Kasumi-1 (cell line): Measurements from ENCODE around the gene FAM168A.

Experiments
- DNase-seq, 2 experiments: peaks; one replicate each; lab custom pipeline; 2025; lab: John Stamatoyannopoulos, UW

FAM168A gene

GRCh38 chr11:73556966-73557365 is 40.9 kb downstream of the FAM168A start:
- no peak for DNase-seq

- DNase-seq, result no peak
Measured at GRCh38 chr11:73555615-73556014, 42.3 kb downstream of the FAM168A start.

DNA sequence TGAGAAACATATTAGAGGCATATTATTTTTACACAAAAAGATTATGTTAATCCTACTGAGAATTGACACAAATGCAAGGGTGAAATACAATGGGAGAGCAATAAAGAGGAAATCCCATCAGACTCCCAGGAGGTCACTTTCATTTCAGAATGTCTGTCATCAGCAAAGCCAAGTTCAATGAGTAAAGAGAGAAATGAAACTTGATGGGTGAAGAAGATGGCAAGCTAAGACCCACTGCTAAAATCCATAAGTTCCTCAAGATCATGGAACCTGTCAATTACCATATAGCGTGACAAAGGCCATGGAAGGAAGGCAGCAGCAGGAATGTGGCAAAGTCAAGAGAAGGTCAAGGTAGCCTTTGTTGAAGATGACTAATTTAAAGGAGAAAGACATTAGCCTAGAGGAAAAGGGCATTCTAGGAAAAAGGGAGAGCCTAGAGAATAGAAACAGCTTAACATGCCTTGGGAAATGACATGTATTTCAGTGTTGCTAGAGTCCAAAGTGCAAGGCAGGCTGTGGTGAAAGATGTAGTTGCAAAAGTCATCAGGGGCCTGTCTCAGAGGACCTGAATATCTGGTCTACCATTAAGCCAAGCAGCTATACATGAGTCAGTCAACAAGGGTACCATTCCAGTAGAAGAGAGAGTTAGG is 43.1 kb downstream of the FAM168A start:
- no peak for DNase-seq

DNA sequence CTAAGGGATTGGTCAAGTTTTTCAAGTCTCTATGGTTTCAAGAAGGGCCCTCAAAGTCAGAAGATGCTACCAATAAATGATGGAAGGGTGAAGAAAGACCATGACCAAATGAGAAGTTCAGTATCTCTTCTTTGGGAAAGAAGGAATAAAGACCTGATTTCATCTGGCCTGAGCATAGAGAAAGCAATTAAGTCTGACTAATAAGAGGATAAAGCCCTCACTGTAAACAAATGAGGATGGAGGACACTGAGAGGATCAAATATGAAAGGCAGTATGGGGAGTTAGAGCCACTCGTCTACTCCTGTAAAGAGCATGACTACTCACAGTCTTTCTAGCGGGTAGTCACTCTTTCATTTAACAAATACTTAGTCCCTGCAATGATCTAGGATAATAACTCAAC is 44.6 kb downstream of the FAM168A start:
- DNase-seq, result no peak

DNA sequence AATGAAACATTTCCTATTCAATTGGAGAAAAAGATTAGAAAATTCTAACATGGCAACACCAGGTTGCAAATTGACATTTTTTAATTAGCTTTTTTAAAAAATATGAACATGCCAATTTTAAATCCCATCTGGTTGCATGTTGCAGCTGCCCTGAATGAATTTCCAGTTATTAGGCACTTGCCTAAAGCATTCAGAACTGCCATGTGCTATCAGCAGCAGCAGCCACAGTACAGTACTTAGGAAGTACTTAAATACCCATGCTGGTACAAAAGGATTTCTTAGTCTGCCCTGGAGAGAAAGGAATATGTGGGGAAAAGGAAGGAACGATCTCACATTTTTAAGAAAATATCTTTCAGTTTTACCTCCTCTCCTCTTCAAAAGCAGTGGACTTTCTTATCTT is 46.2 kb downstream of the FAM168A start:
- DNase-seq, result no peak

- no peak for DNase-seq
Measured at GRCh38 chr11:73549376-73549775, 48.5 kb downstream of the FAM168A start.

- DNase-seq, result no peak
Measured at GRCh38 chr11:73547706-73548595, 50.0 kb downstream of the FAM168A start.

GRCh38 chr11:73542175-73542574 is 55.7 kb downstream of the FAM168A start:
- DNase-seq, result no peak

DNA sequence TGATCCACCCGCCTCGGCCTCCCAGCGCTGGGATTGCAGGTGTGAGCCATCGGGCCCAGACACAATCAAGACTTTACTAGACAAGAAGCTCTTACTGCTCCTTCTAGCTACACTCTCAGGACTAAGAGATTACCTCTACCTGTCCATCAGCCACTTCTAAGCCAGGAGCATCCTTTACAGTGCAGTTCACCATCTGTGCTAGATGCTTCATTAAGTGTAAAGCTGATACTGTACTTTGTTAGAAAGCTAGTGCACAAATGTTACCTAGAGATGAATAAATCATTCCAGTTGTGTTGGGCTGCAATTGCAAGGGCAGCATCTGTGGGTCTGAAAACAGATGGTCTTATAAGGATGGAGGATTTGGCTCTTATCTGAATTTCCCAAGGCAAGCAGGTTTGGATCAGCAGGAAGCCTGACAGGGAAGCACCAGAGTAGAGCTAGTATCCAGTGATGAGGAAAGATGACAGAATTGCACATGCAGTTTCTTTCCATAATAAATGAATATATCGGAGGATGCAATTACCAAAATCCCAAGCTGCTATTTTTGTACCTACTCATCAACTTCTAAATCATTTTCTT is 58.3 kb downstream of the FAM168A start:
- no peak for DNase-seq

GRCh38 chr11:73538381-73538872 is 59.5 kb downstream of the FAM168A start:
- DNase-seq, result peak; percentile 79 to 85

- DNase-seq, result no peak
Measured at GRCh38 chr11:73537969-73538368, 59.9 kb downstream of the FAM168A start.

DNA sequence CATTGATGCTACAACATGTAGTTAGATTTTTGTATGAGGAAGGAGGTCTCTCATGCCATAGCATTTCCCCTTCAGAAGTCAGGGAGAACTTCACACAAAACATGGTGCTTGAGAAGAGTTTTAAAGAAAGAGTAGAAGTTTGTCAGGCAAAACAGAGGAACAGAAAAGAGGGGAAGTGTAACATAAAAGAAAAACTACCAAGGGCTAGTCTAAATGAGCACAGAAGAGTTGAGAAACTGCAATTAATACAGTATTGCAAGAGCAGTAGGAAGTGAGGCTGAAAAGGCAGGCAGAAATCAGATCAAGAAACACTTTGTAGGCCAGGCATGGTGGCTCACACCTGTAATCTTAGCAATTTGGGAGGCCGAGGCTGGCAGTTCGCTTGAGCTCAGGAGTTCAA is 61.0 kb downstream of the FAM168A start:
- no peak for DNase-seq

DNA sequence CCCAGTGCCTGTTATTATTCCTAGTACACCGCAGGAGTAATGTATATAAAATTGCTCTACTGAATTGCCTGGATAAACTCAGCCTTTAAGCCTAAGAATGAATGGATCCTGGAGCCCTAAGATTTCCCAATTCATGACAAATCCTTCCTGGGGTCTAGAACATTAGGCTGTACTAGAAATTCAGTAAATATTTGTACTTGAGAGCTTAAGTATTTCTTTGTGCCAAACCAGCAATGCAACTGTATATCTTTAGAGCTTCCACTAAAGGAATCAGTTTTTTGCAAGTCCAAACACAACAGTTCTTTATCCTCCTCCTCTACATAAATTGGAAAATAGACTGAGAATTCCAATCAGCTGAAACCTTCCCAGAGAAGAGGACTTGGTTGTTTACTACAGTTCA is 65.6 kb downstream of the FAM168A start:
- no peak for DNase-seq

GRCh38 chr11:73531386-73531785 is 66.5 kb downstream of the FAM168A start:
- no peak for DNase-seq

DNA sequence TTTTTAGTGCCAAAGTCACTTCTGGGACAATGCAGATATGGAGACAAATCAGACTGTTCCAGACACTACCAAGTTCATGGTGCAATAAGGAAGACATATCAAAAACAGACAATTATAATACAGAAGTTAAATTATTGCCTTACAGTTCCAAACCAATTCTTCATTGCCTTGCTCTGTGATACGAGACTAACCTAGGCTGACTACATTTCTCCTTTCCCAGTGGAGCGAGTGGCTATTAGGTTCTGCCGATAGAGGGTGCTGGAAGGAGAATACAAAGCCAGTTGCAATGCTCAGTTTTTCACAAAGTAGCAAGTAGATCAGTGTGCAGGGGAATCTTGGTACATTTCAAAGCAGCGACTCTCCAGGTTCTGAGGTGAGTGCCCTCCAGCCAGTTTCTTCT is 67.8 kb downstream of the FAM168A start:
- DNase-seq, result no peak

DNA sequence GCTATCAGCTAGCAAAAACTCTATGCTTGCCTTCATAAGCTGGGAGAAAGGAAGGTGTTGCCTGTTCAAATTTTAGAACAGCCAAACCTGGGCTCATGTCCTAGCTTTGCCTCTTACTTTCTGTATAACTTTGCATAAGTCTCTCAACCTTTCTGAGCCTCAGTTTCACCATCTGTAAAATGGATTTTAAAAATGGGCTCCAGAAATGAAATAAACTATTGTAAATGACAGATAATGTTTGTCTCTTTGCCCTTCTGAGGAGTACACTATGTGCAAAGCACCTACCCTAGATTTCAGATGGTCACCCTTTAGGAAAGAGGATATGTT is 68.7 kb downstream of the FAM168A start:
- no peak for DNase-seq

DNA sequence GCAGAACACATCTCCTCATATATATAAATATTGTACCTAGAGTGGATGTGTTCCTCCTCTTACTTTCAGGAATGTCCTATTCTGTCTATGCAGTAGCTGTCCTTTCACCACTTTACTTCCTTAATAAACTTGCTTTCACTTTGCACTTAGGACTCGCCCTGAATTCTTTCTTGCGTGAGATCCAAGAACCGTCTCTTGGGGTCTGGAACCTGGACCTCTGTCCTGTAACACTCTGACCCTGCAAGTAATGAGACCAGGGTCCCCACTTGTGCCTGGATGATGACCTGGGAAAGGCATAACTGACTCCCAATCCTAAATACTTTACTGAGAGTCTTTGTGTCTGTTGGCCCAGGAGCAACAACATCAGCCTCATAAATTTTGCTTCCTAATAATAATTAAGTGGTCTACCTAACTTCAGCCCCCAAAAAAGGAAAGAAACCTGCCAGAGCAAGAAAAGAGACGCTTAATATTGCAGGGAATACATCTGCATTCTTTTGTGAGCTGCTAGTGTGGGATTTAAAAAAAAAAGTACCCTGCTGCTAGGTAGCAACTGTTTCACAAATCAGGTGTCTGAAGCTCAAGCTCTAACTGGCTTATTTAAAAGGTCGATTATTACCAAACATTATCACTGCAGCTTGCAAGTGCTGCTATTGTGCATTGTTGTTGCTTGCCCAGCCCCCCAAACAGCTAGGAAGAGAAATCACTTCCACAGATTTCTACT is 69.3 kb downstream of the FAM168A start:
- peak; percentile 15 to 31 for DNase-seq

GRCh38 chr11:73528013-73528412 is 69.9 kb downstream of the FAM168A start:
- no peak for DNase-seq

GRCh38 chr11:73525611-73526010 is 72.3 kb downstream of the FAM168A start:
- no peak for DNase-seq

- DNase-seq, result no peak
Measured at GRCh38 chr11:73524774-73525173, 73.1 kb downstream of the FAM168A start.

DNA sequence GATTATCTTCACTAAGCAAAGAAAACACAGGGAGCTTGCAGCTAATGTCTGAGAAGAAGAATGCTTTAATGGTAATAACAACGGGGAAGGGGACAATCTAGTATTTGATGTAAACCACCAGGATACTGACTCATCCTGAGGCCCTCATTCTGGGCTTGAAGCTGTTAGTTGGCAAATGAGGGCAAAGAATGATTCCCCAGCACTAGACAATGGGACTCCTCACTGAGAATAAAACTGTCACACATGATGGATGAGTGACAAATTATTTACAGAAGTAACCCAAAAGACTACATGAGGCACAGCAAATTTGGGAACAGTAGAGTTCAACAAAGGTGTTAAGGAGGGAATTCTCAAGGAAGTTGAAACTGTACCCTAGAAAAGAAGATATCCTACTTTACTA is 76.3 kb downstream of the FAM168A start:
- peak; percentile 15 to 36 for DNase-seq

GRCh38 chr11:73520353-73521061 is 77.4 kb downstream of the FAM168A start:
- peak in 1 of 2 experiments; percentile 7 for DNase-seq
